ENCODE data around the gene BRINP2. TPM values are rescaled to one million over a fixed set of nuclear protein-coding genes. Genes with fewer than 3 reads are reported as not detected.

The BRINP2 gene
- total RNA-seq, 1 experiment from 2014 or later, result not detected

DNA sequence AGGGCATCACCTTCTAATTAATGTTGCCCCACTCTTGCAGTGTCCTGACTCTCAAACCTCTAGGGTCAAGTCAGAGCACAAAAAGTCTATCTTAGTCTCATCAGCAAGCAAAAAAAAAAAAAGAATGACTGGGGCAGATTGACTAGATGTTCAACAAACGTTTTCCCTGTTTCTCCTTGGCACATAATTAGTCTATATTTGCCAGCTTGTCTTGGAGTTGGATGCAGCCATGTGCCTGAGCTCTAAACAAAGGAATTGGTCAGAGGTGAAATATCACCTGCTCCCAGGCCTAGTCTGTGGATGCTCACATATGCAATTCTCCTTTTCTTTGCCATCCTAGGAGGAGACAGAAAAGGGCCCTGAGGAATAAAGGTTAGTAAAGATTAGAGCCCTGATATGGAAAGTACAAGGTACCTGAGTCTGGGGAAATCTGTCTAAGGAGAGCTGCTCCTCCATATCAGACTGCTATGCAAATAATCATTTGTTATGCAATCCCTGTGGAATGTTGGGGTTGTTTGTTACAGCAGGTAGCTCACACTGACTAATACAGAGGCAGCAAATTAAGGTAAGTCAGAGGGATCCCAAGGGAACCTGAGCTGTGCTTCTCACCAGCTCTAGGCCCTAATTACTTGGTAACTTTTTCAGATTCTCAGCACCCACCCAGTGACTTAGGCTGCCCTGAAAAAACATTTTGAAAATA lies 130.8 kb downstream of the BRINP2 start:
- Mint-ChIP-seq H3K27me3 (ENCODE audit: unreplicated experiment) (peaks cover 36% of the 10 kb centered on the region), H3K4me1 (ENCODE audit: low read depth, unreplicated experiment) (no peaks in the 10 kb centered on the region), H3K9me3 (ENCODE audit: low read depth, unreplicated experiment) (no peaks in the 10 kb centered on the region), H3K36me3 (ENCODE audit: insufficient read depth, unreplicated experiment) (no peaks in the 10 kb centered on the region), H3K4me3 (ENCODE audit: low read depth, unreplicated experiment) (no peak overlapping the region), H3K27ac (ENCODE audit: unreplicated experiment) (no peak overlapping the region)
- intact Hi-C loops (cut with micrococcal nuclease; ENCODE audit: unreplicated experiment), result no loop called here
- no peak for DNase-seq
- TF ChIP-seq, protein P1, sequence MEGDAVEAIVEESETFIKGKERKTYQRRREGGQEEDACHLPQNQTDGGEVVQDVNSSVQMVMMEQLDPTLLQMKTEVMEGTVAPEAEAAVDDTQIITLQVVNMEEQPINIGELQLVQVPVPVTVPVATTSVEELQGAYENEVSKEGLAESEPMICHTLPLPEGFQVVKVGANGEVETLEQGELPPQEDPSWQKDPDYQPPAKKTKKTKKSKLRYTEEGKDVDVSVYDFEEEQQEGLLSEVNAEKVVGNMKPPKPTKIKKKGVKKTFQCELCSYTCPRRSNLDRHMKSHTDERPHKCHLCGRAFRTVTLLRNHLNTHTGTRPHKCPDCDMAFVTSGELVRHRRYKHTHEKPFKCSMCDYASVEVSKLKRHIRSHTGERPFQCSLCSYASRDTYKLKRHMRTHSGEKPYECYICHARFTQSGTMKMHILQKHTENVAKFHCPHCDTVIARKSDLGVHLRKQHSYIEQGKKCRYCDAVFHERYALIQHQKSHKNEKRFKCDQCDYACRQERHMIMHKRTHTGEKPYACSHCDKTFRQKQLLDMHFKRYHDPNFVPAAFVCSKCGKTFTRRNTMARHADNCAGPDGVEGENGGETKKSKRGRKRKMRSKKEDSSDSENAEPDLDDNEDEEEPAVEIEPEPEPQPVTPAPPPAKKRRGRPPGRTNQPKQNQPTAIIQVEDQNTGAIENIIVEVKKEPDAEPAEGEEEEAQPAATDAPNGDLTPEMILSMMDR (IDR thresholded peaks at IDR 0.05; ENCODE audit: unreplicated experiment), result no peak
- BruUV-seq (replicated peaks), result no TSS peak
- CTCF ChIA-PET, result interaction anchor here (1.1 kb wide), 1 partner anchor 13 kb away, joined by 3 read pairs; no protein-coding TSS in a partner anchor

DNA sequence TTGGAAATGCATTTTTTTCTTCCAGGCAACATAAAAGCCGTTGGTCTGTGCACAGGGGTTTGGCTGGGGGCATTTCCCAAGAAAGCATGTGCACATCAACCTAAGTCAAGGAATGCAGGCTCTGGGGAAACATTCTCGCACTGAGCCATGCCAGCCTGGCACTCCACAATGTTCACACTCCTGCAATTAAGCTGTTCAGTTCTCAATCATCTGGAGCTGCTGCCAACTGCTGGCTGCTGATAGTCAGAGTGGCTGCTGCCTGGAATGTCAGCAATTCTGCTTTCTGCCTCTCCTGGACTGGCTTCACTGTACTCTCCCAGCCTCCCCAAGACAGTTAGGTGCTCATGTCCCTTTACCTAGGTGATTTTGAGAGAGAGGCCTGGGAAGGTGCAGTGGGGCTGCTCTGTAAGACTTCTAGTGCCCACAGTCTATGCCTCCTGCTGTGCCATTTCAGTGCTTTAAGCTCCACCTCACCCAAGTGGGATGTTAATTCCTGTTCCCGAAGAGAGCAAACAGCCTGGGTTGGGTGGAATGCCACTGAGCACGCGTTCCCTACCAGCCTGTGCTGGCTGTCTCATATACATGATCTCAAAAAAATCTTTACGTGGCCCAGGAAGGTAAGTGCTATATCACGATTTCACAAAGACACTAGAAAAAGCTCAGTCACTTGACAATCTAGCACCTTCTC lies 131.7 kb downstream of the BRINP2 start:
- H3K4me3 Mint-ChIP-seq (ENCODE audit: low read depth, unreplicated experiment), result no peak overlapping the region
- TF ChIP-seq, protein P1 (IDR thresholded peaks at IDR 0.05; ENCODE audit: unreplicated experiment), result no peak
- peaks cover 39% of the 10 kb centered on the region for H3K27me3 Mint-ChIP-seq (ENCODE audit: unreplicated experiment)
- no peaks in the 10 kb centered on the region for H3K9me3 Mint-ChIP-seq (ENCODE audit: low read depth, unreplicated experiment)
- BruUV-seq (replicated peaks), result no TSS peak
- peaks cover 1% of the 10 kb centered on the region for H3K4me1 Mint-ChIP-seq (ENCODE audit: low read depth, unreplicated experiment)
- no peak overlapping the region for H3K27ac Mint-ChIP-seq (ENCODE audit: unreplicated experiment)
- intact Hi-C loops (cut with micrococcal nuclease; ENCODE audit: unreplicated experiment), result no loop called here
- H3K36me3 Mint-ChIP-seq (ENCODE audit: insufficient read depth, unreplicated experiment), result no peaks in the 10 kb centered on the region
- CTCF ChIA-PET, result interaction anchor here (1.1 kb wide), 1 partner anchor 12 kb away, joined by 3 read pairs; no protein-coding TSS in a partner anchor
- DNase-seq, result no peak

DNA sequence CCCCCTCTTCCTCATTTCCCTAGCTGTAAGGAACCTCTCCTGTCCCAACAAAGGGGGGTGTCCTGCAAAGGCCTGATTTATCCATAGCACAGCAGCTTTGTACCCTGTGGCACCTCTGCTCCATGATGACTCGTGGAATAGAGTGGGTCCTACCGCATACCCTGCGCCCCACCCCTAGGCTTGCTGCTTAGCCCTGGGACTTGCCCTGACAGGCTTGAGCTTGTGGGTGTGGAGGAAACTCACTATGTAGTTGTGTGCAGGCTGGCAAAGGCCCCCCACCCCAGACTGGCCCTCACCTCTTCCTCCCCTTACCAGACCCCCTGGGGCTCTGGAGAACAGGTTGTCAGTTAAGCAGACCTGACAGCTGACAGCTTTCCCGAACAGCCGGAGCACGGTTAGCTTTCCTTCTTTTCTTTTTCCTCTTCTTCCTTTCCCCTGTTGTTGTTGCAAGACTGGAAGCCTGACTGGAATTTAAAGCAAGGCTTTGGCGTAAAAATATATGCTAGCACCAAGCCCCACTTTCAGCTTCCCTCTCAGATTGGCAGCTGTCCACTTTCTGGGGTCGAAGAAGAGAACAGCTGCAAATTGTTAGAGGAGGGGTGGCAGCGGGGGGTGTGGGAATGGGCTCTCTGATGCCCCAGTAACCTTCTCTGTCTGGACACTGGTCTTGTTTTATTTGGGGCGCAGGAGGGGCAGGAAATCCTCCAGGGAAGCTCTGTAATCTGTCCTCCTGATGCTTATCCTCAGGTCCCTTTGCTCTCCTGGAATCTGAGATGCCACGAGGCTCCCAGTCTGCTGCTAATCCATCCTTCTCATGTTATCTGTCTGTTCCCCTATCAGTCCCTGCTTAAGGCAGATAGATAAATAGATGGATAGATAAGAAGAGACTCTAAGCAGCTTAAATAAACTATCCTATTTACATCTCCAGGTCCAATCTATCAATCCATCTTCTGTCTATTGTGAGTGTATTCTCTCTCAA lies 134.6 kb downstream of the BRINP2 start:
- H3K27ac Mint-ChIP-seq (ENCODE audit: unreplicated experiment), result no peak overlapping the region
- no peak for DNase-seq
- BruUV-seq (replicated peaks), result no TSS peak
- peaks cover 8% of the 10 kb centered on the region for H3K4me1 Mint-ChIP-seq (ENCODE audit: low read depth, unreplicated experiment)
- intact Hi-C loops (cut with micrococcal nuclease; ENCODE audit: unreplicated experiment), result no loop called here
- TF ChIP-seq, protein P1 (IDR thresholded peaks at IDR 0.05; ENCODE audit: unreplicated experiment), result no peak
- CTCF ChIA-PET, result interaction anchor here (0.5 to 0.7 kb wide), 2 partner anchors 18 to 141 kb away, joined by 3 to 4 read pairs; partner anchors contain the start of gene ASTN1
- H3K4me3 Mint-ChIP-seq (ENCODE audit: low read depth, unreplicated experiment), result no peak overlapping the region
- H3K36me3 Mint-ChIP-seq (ENCODE audit: insufficient read depth, unreplicated experiment), result no peaks in the 10 kb centered on the region
- peaks cover 39% of the 10 kb centered on the region for H3K27me3 Mint-ChIP-seq (ENCODE audit: unreplicated experiment)
- no peaks in the 10 kb centered on the region for H3K9me3 Mint-ChIP-seq (ENCODE audit: low read depth, unreplicated experiment)

DNA sequence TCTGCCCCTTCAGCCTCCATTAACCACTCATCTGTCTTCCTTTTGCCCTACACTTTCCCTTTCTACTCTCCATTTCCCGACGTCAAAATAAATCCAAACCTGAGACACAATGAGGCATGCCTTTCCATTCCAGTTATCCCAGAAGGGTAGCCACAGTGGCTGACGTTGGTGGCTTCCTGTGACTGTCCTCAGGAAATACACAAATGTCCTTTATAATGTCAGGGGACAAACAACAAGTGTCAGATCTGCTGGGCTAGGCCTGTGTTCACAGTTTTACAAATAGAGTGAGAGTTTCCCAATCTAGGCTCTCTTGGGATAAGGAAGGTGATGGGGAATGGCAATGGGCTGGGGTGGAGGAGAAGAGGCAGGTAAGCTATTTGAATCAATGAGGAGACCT lies 135.3 kb downstream of the BRINP2 start:
- no peak overlapping the region for H3K27ac Mint-ChIP-seq (ENCODE audit: unreplicated experiment)

More for the DNA sequence above, 135.3 kb downstream of the BRINP2 start:
- no peaks in the 10 kb centered on the region for H3K36me3 Mint-ChIP-seq (ENCODE audit: insufficient read depth, unreplicated experiment)
- intact Hi-C loops (cut with micrococcal nuclease; ENCODE audit: unreplicated experiment), result no loop called here
- no TSS peak for BruUV-seq (replicated peaks)
- peaks cover 39% of the 10 kb centered on the region for H3K27me3 Mint-ChIP-seq (ENCODE audit: unreplicated experiment)
- no peaks in the 10 kb centered on the region for H3K9me3 Mint-ChIP-seq (ENCODE audit: low read depth, unreplicated experiment)
- CTCF ChIA-PET, result interaction anchor here (0.5 to 0.7 kb wide), 2 partner anchors 18 to 142 kb away, joined by 3 to 4 read pairs; partner anchors contain the start of gene ASTN1
- no peak for DNase-seq
- H3K4me3 Mint-ChIP-seq (ENCODE audit: low read depth, unreplicated experiment), result no peak overlapping the region
- TF ChIP-seq, protein P1 (IDR thresholded peaks at IDR 0.05; ENCODE audit: unreplicated experiment), result no peak
- peaks cover 8% of the 10 kb centered on the region for H3K4me1 Mint-ChIP-seq (ENCODE audit: low read depth, unreplicated experiment)

Measured in Calu3 (cell line).